LoVo (cell line): ENCODE measurements around the gene HNRNPL.
"Not testable (repeated sequence)": the region's sequence is repeated elsewhere in the genome, so short reads cannot be mapped to it uniquely, and the experiment has no call there.

ENCODE experiments used
- DNase-seq: peaks from one replicate; pipeline ENCODE4 v3.0.0-alpha.2; 2016; ENCODE audit warnings: low spot score

HNRNPL gene

GRCh38 chr19:38849860-38850435, at the start of gene HNRNPL:
Gene HNRNPL, minus strand, starts transcription at chr19:38849986. Its CDS starts 20 bp downstream, at chr19:38849966.
- no peak for DNase-seq

GRCh38 chr19:38898788-38899446, 49.1 kb upstream of the HNRNPL start:
- DNase-seq: no peak

GRCh38 chr19:38894968-38895367, 45.2 kb upstream of the HNRNPL start:
- no peak for DNase-seq

GRCh38 chr19:38893341-38893771, 43.6 kb upstream of the HNRNPL start:
- DNase-seq: no peak

- DNase-seq: no peak
Measured at GRCh38 chr19:38892841-38893240, 43.1 kb upstream of the HNRNPL start.

GRCh38 chr19:38891771-38892170, 42.0 kb upstream of the HNRNPL start:
- no peak for DNase-seq

GRCh38 chr19:38890686-38891085, 40.9 kb upstream of the HNRNPL start:
- no peak for DNase-seq

GRCh38 chr19:38889803-38890202, 40.0 kb upstream of the HNRNPL start:
- DNase-seq: no peak

GRCh38 chr19:38888876-38889275, 39.1 kb upstream of the HNRNPL start:
- no peak for DNase-seq

- DNase-seq: not testable (repeated sequence)
Measured at GRCh38 chr19:38884691-38885090, 34.9 kb upstream of the HNRNPL start.

GRCh38 chr19:38883286-38883685, 33.5 kb upstream of the HNRNPL start:
- no peak for DNase-seq

- DNase-seq: no peak
Measured at GRCh38 chr19:38880882-38881609, 31.3 kb upstream of the HNRNPL start.

- no peak for DNase-seq
Measured at GRCh38 chr19:38880076-38880881, 30.5 kb upstream of the HNRNPL start.

- no peak for DNase-seq
Measured at GRCh38 chr19:38879400-38879751, 29.6 kb upstream of the HNRNPL start.

- no peak for DNase-seq
Measured at GRCh38 chr19:38878575-38879399, 29.0 kb upstream of the HNRNPL start.

- no peak for DNase-seq
Measured at GRCh38 chr19:38877781-38878574, 28.2 kb upstream of the HNRNPL start, which contains the start of gene RINL. Gene RINL, minus strand, starts transcription at chr19:38878275. Its CDS starts 1,533 bp downstream, at chr19:38876742.

- no peak for DNase-seq
Measured at GRCh38 chr19:38875656-38876395, 26.0 kb upstream of the HNRNPL start.

GRCh38 chr19:38873400-38873799, 23.6 kb upstream of the HNRNPL start:
- DNase-seq: not testable (repeated sequence)

- no peak for DNase-seq
Measured at GRCh38 chr19:38870612-38871011, 20.8 kb upstream of the HNRNPL start.
